Right forelimb (tissue), 1 donor: ENCODE results near the gene AKR1C3.
"Not testable (repeated sequence)": the region's sequence is repeated elsewhere in the genome, so short reads cannot be mapped to it uniquely, and the experiment has no call there.

Source experiments
- DNase-seq: peaks from one replicate; pipeline ENCODE4 v3.0.0-alpha.2; 2018

AKR1C3 gene

DNA sequence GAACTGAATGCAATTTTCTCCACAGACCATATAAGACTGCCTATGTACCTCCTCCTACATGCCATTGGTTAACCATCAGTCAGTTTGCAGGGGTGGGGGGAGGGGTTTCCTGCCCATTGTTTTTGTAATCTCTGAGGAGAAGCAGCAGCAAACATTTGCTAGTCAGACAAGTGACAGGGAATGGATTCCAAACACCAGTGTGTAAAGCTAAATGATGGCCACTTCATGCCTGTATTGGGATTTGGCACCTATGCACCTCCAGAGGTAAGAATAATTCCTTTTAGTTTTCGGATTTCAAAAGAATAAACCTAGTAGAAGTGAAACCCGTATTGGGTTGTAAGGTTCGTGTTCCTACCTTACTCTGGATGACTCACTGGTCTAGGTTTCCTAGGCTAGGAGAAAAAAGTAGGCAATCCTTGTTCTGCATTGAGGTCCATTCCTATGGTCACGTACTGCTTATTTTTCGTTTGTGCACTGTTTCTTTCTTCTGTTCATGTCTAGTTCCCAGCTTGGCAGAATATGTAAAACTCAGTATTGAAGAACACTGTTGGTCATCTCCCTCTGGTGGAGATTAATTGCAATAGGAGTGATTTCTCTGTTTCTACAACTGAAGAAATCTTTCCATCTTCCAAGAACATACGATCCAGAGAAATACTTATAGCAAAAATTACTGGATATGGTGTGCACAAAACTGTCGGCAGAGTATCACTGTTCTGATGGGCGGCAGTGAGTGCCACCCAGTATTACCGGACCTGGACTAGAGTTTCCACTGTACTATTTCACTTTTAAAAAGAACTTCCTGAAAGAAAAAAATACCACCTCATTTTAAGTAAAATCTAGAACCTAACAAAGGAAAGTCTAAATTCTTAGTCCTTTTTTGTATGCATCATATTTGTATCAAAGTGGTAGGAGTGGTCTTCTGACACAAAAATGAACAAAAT, at the start of gene AKR1C3:
AKR1C3 (plus strand) TSS at position 150 of the 941 bp plus-strand sequence; CDS start at position 181, 31 bp downstream.
- no peak for DNase-seq

DNA sequence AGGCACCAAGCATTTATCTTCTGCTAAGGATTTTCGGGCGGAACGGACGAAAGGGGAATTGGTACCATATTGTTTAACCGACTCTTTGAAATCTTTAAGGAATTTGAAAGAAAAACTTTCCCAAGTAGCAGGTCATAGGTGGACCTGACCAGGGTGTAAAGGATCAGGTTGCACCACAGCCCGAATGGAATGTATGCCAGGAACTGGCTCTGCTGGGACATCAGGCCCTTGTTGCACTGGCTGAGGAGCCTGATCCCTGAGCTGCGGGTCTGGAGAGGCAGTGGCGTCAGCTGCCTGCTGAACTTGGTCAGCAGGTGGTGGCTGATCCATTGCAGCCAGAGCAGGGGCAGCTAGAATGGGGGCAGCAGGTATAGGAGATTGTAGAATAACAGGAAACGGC, 49.1 kb upstream of the AKR1C3 start:
- DNase-seq: no peak

DNA sequence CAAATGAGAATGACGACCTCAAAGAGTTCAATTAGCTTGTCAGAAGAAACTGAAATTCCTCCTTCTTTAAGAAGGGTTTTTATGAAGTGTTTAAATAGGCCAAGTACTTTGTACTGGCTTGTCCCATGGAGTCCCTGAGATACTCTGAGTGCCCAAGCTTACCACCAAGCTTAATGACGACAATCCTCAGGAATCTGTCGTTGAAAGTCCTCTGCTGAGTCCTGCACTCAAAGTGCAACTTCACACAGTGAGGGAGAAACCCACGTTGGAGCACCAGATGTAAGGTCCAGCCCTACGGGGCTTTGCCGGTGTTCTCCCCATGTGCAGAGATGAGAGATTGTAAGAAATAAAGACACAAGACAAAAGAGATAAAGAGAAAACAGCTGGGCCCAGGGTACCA, 47.8 kb upstream of the AKR1C3 start:
- no peak for DNase-seq

DNA sequence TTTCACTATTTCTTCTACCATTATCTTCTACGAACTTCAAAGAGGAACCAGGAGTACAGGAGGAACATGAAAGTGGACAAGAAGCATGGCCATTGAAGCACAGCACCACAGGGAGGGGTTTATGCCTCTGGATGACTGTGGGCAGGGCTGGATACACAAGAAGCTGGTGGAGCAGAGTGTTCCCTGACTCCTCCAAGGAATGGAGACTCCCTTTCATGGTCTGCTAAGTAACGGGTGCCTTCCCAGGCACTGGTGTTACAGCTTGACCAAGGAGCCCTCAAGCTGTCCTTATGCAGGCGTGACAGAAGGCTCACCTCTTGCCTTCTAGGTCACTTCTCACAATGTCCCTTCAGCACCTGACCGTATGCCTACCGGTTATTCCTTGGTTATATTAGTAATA, 47.2 kb upstream of the AKR1C3 start:
- DNase-seq: not testable (repeated sequence)

DNA sequence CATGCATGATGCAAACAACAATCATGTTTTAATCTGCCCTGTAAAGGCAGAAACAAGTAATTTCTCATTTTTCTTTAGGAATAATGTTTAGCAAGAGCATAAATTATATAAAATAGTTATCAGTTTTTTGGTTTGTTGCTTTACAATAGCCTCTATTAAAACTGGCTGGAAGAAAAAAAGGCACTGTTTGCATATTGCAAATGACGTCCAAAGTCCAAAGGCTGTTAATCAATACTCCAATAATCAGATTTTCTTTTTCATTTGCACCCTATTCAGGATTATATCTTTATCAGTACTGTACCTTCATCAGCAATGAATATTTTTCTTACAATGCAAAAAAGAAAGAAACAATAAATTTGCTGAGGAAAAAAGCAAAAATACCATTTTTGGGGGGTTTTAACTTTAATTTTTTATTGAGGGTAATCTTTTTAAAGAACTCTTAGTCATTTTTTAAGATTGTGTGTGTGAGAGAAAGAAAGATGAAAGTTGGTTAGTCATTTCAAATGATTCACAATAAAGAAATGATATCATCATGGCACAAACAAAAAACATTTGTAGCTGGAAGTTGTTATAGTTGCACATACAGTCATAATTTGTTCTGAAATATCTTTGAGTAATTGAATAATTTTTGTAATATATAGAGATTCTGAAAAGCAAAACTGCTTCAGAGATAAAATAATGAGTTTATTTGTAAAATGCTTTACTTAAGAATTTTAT, 46.1 kb upstream of the AKR1C3 start:
- no peak for DNase-seq

DNA sequence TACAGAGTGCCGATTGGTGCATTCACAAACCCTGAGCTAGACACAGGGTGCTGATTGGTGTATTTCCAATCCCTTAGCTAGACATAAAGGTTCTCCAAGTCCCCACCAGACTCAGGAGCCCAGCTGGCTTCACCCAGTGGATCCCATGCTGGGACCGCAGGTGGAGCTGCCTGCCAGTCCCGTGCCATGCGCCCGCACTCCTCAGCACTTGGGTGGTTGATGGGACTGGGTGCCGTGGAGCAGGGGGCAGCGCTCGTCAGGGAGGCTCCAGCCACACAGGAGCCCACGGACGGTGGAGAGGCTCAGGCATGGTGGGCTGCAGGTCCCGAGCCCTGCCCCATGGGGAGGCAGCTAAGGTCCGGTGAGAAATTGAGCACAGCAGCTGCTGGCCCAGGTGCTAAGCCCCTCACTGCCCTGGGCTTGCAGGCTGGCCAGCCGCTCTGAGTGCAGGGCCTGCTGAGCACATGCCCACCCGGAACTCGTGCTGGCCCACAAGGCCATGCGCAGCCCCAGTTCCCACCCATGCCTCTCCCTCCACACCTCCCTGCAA, 41.2 kb upstream of the AKR1C3 start:
- not testable (repeated sequence) for DNase-seq

DNA sequence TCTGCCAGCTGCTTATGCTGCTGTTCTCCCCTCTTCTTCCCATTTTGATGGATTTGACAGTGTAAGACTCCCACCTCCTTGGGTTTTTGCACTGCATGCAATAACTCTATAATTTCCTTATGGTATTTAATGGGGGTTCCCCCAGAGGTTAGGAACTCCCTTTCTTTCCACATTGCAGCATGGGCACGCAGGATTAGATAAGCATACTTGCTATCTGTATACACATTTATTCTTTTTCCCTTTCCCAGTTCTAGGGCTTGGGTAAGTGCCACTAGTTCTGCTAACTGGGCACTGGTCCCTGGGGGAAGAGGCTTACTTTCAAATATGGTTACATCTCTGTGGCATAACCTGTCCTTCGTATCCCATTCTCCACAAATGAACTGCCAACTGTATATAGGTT, 39.4 kb upstream of the AKR1C3 start:
- DNase-seq: not testable (repeated sequence)

DNA sequence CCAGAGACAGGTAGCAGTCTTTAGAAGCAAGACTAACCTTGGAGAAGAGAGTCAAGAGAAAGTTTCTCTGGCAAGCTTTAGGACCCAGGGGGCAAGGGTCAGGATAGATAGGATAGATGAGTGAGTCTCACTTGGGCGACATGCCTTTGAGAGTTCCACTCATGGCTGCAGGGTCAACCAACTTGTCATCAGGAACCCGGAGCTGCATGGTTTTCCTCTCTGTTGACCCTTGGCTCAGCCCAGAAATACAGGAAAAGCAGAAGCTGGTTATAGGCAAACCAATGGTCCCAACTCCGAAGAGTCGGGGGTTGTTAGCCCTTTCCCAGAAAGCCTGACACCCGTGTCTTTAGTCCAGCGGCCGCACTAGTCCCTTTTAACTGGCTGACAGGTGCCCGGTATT, 34.9 kb upstream of the AKR1C3 start:
- DNase-seq: not testable (repeated sequence)

DNA sequence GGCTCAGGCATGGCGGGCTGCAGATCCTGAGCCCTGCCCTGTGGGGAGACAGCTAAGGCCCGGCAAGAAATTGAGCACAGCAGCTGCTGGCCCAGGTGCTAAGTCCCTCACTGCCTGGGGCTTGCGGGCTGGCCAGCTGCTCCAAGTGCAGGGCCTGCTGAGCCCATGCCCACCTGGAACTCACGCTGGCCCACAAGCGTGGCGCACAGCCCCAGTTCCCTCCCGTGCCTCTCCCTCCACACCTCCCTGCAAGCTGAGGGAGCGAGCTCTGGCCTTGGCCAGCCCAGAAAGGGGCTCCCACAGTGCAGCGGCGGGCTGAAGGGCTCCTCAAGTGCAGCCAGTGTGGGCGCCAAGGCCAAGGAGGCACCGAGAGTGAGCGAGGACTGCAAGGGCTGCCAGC, 33.4 kb upstream of the AKR1C3 start:
- not testable (repeated sequence) for DNase-seq

DNA sequence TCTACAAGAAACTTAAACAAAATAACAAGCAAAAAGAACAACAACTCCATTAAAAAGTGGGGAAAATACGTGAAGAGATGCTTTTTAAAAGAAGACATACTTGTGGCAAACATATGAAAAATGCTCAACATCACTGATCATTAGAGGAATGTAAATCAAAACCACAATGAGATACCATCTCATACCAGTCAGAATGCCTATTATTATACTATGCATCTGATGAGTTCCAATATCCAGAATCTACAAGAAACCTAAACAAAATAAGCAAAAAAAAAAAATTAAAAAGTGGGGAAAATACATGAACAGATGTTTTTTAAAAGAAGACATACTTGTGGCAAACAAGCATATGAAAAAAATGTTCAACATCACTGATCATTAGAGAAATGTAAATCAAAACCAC, 29.6 kb upstream of the AKR1C3 start:
- no peak for DNase-seq

DNA sequence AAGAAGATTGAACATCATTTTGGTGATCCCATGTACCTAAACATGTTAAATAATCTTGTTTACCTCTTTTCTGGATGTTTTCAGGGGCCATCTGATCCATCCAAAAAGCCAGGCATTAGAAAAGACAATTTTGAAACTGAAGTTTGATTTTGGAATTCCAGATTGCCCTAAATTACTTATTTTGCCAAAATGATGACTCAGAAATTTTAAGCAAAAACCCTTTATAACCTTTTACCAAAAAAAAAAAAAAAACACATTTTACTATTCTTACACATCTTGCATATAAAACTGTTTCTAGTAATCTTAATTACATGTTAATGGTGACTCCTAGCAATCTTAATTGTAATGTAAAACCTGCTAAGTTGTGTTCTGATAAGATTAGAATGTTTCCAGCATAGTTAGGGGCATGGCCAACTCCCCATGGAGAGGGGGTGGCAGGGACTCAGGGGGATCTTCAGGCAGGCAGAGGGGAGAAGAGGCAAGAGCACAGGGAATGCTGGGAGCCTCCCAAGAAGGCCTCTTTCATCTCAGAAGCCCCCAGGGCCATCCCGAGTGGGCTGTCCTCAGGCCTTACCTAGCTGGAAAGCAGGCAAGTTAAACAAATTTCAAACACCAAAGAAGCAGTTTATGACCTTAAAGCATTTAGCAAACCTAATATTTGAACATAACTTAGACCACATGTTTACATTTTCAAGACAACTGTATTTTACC, 25.8 kb upstream of the AKR1C3 start:
- no peak for DNase-seq

DNA sequence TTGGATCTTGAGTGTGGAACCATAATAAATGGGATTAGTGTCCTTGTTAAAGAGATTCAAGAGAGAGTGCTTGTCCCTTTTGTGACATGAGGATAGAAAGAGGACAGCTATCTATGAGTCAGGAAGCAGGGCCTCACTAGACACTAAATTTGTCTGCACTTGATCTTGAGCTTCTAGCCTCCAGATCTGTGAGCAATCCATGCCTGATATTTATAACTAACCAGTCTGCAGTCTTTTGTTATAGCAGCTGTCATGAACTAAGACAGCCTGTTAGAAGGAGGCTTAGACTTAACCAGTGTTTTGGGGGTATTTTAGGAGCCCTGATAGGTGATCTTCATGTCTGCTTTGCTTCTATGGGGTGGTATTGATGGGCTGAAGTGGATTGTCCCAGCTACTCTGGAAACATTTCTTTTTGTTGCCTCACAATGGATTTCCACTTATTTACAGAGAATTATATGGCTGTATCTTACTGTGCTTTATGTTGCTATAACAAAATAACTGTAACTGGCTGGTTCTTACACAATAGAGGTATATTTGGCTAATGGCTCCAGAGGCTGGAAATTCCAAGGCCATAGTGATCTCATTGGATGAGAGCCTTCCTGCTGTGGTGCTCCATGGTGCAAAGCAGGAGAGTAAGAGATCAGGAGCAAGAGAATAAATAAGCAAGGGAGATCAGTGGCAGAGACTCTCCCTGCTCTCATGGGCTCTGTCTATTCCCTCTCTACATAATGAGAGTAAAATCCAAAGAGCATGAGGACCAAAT, 23.4 kb upstream of the AKR1C3 start:
- DNase-seq: no peak

DNA sequence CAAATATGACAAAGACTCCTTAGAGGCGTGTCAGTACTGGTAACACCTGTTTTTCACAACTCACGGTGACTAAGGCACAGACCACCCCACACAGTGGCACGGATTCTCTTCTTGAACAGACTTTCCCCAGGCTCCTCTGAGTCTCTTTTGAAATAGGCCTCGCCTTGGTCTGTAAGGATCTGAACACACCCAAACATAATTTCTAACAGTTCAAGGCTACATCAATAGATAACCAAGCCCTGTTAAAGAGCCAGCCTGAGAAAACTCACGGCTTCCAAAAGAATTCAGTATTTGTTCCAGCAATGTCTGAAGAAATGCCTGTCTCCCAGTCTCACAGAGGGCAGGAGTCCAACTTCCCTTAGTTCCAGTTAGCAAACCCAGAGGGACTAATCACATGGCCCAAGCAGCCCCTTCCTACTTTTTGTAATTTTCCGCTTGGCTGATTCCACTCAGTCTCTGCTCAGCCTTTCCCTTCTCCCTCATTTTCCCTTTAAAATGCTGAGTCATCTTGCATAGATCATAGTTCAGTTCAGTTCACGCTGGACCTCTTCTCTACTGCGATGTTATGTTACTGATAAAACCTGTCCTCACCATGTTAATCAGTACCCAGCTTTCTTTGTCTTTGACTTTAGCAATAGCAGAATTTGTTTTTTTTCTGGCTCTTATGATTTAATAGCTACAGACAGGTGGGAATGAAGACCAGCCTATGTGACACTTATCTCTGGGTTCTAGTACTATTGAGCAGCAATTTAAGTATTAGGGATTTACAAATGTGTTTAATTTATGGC, 22.6 kb upstream of the AKR1C3 start:
- peak; percentile 55 for DNase-seq

DNA sequence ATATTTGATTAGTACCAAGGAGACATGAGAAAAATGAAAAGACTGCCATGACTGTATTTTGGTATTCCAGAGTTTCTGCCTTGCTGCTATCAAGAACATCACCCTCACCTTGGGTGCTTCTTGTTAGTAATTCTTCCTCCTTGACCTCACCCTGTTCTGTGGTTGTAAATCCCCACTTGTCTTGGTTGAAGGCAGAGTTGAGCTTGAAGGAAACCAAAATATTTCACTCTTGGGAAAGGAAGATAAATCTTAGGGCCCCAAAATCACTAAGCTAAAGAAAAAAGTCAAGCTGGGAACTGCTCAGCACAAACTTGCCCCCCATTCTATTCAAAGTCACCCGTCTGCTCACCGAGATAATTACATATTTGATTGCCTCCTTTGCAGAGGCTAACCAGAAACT, 20.6 kb upstream of the AKR1C3 start:
- no peak for DNase-seq

DNA sequence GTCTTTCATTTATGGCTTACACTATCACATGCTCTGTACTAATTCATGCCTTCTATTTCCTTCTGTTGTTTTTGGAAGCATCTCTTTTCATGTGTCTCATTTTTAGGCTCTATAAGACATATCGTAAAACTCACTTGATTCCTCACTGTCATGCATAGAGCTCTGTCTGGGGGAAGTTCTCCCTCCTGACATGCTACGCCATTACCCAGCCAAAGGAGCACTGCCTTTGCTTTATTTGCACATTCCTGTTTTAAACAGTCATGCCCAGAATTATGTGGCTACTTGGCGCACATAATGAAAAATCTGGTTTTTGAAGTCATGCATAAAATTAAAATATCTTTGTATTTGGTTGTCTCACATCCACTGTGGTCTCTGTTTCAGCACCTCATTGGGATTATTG, 17.6 kb upstream of the AKR1C3 start:
- no peak for DNase-seq

DNA sequence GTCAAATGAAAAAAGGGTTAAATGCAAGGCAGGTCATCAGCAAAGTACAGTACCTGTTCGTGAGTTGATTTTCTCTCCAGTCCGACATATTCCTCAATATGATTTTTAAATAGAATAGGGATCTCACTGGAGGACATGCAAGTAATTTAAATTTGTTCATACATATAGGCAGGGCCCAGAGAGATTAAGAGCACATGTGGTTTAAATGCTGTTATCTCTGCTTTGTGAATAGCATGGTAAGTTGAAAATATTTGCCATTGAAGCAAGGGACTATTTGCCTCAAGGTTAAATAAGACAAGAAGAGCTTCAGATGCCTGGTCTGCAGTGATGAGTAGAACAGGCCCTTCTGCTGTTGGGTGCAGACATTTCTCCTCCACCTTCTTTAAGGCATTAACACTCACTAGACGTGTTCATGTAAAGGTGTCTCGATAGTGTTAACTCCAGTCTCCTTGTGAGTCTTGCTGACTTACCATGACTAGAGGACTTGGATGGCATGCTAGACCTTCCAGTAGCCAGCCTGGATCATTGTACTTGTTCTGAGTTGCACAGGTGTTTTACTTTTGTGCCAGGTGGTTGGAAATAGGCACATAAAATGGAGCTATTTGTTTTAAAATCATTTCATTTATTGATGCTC, 15.6 kb upstream of the AKR1C3 start:
- DNase-seq: no peak

DNA sequence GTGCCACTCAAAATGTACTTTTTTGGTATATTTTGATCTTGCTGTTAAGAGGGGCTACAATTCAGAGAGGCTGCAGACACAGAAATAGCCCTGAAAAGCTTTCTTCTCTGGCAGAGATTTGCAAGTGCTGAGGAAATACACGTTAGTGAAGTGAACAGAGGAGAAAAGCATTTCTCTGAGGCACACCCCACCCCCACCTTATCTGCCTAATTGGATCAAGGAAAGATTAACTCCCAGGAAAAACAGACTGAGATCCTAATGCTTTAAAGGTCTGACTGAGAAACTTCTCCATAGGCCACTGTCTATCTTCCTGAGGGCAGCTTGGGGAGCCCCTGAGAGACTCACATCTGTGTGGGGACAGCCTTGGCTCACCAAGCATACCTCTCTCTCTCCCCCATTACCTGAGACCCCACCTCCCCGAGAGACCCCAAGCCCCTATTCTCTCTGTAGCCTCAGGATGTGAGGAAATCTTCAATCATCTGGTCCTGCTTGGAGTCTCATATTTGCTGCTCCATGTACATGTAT, 14.8 kb upstream of the AKR1C3 start:
- no peak for DNase-seq

DNA sequence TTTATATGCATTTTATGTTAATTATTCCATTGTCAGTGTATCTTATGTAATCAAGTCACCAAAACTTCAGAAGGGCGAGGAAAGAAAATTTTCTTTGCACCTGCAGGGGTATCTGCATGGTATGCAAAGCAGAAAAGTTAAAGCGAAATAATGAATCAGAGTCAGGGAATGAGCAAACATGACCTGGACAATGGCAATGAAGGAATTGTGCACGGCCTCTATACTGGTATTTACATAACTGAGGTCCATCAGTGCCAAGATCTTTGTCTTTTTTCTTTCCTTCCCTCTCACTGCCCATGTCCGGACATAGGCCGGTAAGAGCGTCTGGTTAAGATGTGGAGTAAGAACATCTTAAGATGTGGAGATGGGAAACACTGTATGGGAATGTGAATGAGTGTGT, 14.4 kb upstream of the AKR1C3 start:
- no peak for DNase-seq

DNA sequence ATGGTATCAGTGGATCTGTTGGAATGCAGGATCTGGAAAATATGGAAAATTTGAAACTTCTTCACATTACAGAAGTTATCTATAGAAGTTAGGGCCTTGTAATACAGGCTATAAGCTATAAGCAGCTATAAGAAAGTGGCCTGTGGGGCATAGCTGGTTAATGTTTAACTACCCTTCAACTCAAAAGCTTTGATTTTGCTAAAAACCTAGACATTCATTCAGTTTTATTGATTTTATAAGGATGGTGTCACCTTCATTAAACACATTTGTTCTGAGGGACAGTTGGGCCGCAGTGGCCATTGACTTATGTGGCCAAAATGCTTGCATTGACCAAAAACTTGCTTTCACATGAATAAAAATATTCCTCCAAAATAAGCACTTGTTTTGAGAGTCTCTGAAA, 13.1 kb upstream of the AKR1C3 start:
- no peak for DNase-seq

DNA sequence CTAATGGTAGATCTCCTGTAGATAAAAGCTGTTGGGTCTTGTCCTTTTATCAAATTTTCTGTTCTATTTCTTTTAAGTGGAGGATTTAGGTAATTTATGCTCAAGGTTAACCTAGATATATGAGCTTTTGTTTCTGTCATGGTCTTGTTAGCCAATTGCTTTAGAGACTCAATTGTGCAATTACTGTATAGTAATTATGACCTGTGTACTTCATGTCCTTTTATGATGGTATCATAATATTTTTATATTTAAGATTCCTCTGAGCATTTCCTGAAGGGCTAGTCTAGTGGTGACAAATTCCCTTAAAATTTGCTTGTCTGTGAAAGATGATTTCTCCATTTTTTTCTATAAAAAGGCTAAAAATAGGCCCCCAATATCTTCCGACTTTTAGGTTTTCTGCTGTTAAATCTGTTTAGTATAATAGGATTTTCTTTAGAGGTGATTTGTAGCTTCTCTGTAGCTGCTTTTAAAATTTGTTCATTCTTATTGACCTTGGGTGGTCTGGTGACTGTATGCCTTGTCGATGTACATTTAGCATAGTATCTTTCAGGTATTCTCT, 5.4 kb upstream of the AKR1C3 start:
- DNase-seq: no peak
